HG02610 (cell line): ENCODE measurements around the gene RPS6KA2.
"Not testable (repeated sequence)": the region's sequence is repeated elsewhere in the genome, so short reads cannot be mapped to it uniquely, and the experiment has no call there.

Experiments used
- ATAC-seq: cut with Tn5 transposase; IDR thresholded peaks from one replicate; pipeline ENCODE4 v1.9.1; 2021; ENCODE audit warnings: mild to moderate bottlenecking, moderate library complexity; ENCODE audit not compliant: unreplicated experiment

RPS6KA2 gene

GRCh38 chr6:166558156-166559005 lies 68.7 kb downstream of the RPS6KA2 start:
- no peak for ATAC-seq

GRCh38 chr6:166556863-166557322 lies 70.2 kb downstream of the RPS6KA2 start:
- no peak for ATAC-seq

- ATAC-seq: no peak
These were observed 70.7 kb downstream of the RPS6KA2 start for GRCh38 chr6:166556336-166556735.

- ATAC-seq: no peak
These were observed 72.0 kb downstream of the RPS6KA2 start for GRCh38 chr6:166555086-166555485.

GRCh38 chr6:166554316-166554715 lies 72.7 kb downstream of the RPS6KA2 start:
- ATAC-seq: no peak

GRCh38 chr6:166553563-166554271 lies 73.3 kb downstream of the RPS6KA2 start:
- ATAC-seq: no peak

- no peak for ATAC-seq
These were observed 74.5 kb downstream of the RPS6KA2 start for GRCh38 chr6:166552600-166552999.

- ATAC-seq: no peak
These were observed 75.1 kb downstream of the RPS6KA2 start for GRCh38 chr6:166551754-166552495.

- no peak for ATAC-seq
These were observed 80.4 kb downstream of the RPS6KA2 start for GRCh38 chr6:166546653-166547052.

- no peak for ATAC-seq
These were observed 81.7 kb downstream of the RPS6KA2 start for GRCh38 chr6:166545156-166546034.

- no peak for ATAC-seq
These were observed 82.8 kb downstream of the RPS6KA2 start for GRCh38 chr6:166544296-166544605.

- ATAC-seq: no peak
These were observed 83.3 kb downstream of the RPS6KA2 start for GRCh38 chr6:166543603-166544295.

GRCh38 chr6:166542580-166542912 lies 84.5 kb downstream of the RPS6KA2 start:
- ATAC-seq: no peak

- ATAC-seq: no peak
These were observed 85.0 kb downstream of the RPS6KA2 start for GRCh38 chr6:166541876-166542579.

- no peak for ATAC-seq
These were observed 85.7 kb downstream of the RPS6KA2 start for GRCh38 chr6:166541366-166541765.

- ATAC-seq: peak; percentile 43
These were observed 86.3 kb downstream of the RPS6KA2 start for GRCh38 chr6:166540631-166541331.

- no peak for ATAC-seq
These were observed 87.5 kb downstream of the RPS6KA2 start for GRCh38 chr6:166539543-166539942.

GRCh38 chr6:166539011-166539385 lies 88.1 kb downstream of the RPS6KA2 start:
- not testable (repeated sequence) for ATAC-seq
